Measurements from ENCODE around the gene TP53I13. TPM values are rescaled to one million over a fixed set of nuclear protein-coding genes. Genes with fewer than 3 reads are reported as not detected.

Gene TP53I13
- total RNA-seq, 1 donor from 2014 or later: 71.8 TPM

GRCh38 chr17:29613352-29613837, 44.9 kb downstream of the TP53I13 start:
- Mint-ChIP-seq H3K4me3 (peak overlapping the region; percentile 40), H3K9me3 (no peaks in the 10 kb centered on the region), H3K4me1 (ENCODE audit: low read depth) (peaks cover 35% of the 10 kb centered on the region), H3K27me3 (ENCODE audit: insufficient read depth) (peaks cover 8% of the 10 kb centered on the region), H3K36me3 (ENCODE audit: low read depth) (no peaks in the 10 kb centered on the region), H3K27ac (no peak overlapping the region)
- intact Hi-C loops (cut with micrococcal nuclease): loop anchor here (1.0 to 10.0 kb wide), 3 partner anchors 33 to 501 kb away; partner anchors contain the start of genes NSRP1 and TAOK1
- peak; percentile 91 for DNase-seq (ENCODE audit: low spot score)

GRCh38 chr17:29613856-29614255, 45.4 kb downstream of the TP53I13 start:
- H3K27ac Mint-ChIP-seq: no peak overlapping the region
- peaks cover 35% of the 10 kb centered on the region for H3K4me1 Mint-ChIP-seq (ENCODE audit: low read depth)
- DNase-seq (ENCODE audit: low spot score): no peak

GRCh38 chr17:29614349-29615047, 46.0 kb downstream of the TP53I13 start:
- H3K4me1 Mint-ChIP-seq (ENCODE audit: low read depth): peaks cover 35% of the 10 kb centered on the region
- no peak for DNase-seq (ENCODE audit: low spot score)
- peak overlapping the region; percentile 81 for H3K4me3 Mint-ChIP-seq
- H3K27ac Mint-ChIP-seq: peak overlapping the region; percentile 77
- H3K9me3 Mint-ChIP-seq: no peaks in the 10 kb centered on the region
- intact Hi-C loops (cut with micrococcal nuclease): loop anchor here (1.0 to 10.0 kb wide), 3 partner anchors 9 to 500 kb away; partner anchors contain the start of genes GIT1 and NSRP1
- H3K27me3 Mint-ChIP-seq (ENCODE audit: insufficient read depth): peaks cover 8% of the 10 kb centered on the region
- no peaks in the 10 kb centered on the region for H3K36me3 Mint-ChIP-seq (ENCODE audit: low read depth)

More at GRCh38 chr17:29613856-29614255, 45.4 kb downstream of the TP53I13 start:
- H3K4me3 Mint-ChIP-seq: peak overlapping the region; percentile 40
- peaks cover 8% of the 10 kb centered on the region for H3K27me3 Mint-ChIP-seq (ENCODE audit: insufficient read depth)
- intact Hi-C loops (cut with micrococcal nuclease): loop anchor here (1.0 to 10.0 kb wide), 3 partner anchors 34 to 501 kb away; partner anchors contain the start of genes NSRP1 and TAOK1
- H3K36me3 Mint-ChIP-seq (ENCODE audit: low read depth): no peaks in the 10 kb centered on the region
- H3K9me3 Mint-ChIP-seq: no peaks in the 10 kb centered on the region

GRCh38 chr17:29615048-29615385, 46.5 kb downstream of the TP53I13 start:
- Mint-ChIP-seq H3K4me3 (peak overlapping the region; percentile 81), H3K4me1 (ENCODE audit: low read depth) (peaks cover 35% of the 10 kb centered on the region), H3K27ac (peak overlapping the region; percentile 77), H3K27me3 (ENCODE audit: insufficient read depth) (peaks cover 8% of the 10 kb centered on the region), H3K36me3 (ENCODE audit: low read depth) (no peaks in the 10 kb centered on the region), H3K9me3 (no peaks in the 10 kb centered on the region)
- DNase-seq (ENCODE audit: low spot score): peak; percentile 71
- intact Hi-C loops (cut with micrococcal nuclease): loop anchor here (1.0 to 10.0 kb wide), 3 partner anchors 8 to 500 kb away; partner anchors contain the start of genes GIT1 and NSRP1

- no peaks in the 10 kb centered on the region for H3K36me3 Mint-ChIP-seq (ENCODE audit: low read depth)
- peaks cover 8% of the 10 kb centered on the region for H3K27me3 Mint-ChIP-seq (ENCODE audit: insufficient read depth)
- peaks cover 35% of the 10 kb centered on the region for H3K4me1 Mint-ChIP-seq (ENCODE audit: low read depth)
- intact Hi-C loops (cut with micrococcal nuclease): loop anchor here (1.0 to 10.0 kb wide), 4 partner anchors 8 to 499 kb away; partner anchors contain the start of genes GIT1, NSRP1 and SSH2
- peak overlapping the region; percentile 77 for H3K27ac Mint-ChIP-seq
- DNase-seq (ENCODE audit: low spot score): peak; percentile 86
- H3K4me3 Mint-ChIP-seq: peak overlapping the region; percentile 81
- H3K9me3 Mint-ChIP-seq: no peaks in the 10 kb centered on the region
Observed at GRCh38 chr17:29615492-29616299, 47.2 kb downstream of the TP53I13 start.

- H3K4me3 Mint-ChIP-seq: peak overlapping the region; percentile 81
- H3K4me1 Mint-ChIP-seq (ENCODE audit: low read depth): peaks cover 35% of the 10 kb centered on the region
- H3K27ac Mint-ChIP-seq: peak overlapping the region; percentile 66
- DNase-seq (ENCODE audit: low spot score): no peak
- H3K27me3 Mint-ChIP-seq (ENCODE audit: insufficient read depth): peaks cover 8% of the 10 kb centered on the region
- no peaks in the 10 kb centered on the region for H3K36me3 Mint-ChIP-seq (ENCODE audit: low read depth)
- intact Hi-C loops (cut with micrococcal nuclease): loop anchor here (1.0 to 10.0 kb wide), 5 partner anchors 90 to 498 kb away; partner anchors contain the start of genes NSRP1 and SSH2
- H3K9me3 Mint-ChIP-seq: no peaks in the 10 kb centered on the region
Observed at GRCh38 chr17:29616300-29617048, 48.0 kb downstream of the TP53I13 start.

- peak overlapping the region; percentile 81 for H3K4me3 Mint-ChIP-seq
- H3K27ac Mint-ChIP-seq: peak overlapping the region; percentile 66
- H3K27me3 Mint-ChIP-seq (ENCODE audit: insufficient read depth): peaks cover 8% of the 10 kb centered on the region
- intact Hi-C loops (cut with micrococcal nuclease): loop anchor here (1.0 to 10.0 kb wide), 5 partner anchors 89 to 498 kb away; partner anchors contain the start of genes NSRP1 and SSH2
- H3K36me3 Mint-ChIP-seq (ENCODE audit: low read depth): no peaks in the 10 kb centered on the region
- H3K9me3 Mint-ChIP-seq: no peaks in the 10 kb centered on the region
- peak; percentile 86 for DNase-seq (ENCODE audit: low spot score)
- H3K4me1 Mint-ChIP-seq (ENCODE audit: low read depth): peaks cover 40% of the 10 kb centered on the region
Observed at GRCh38 chr17:29617125-29617480, 48.6 kb downstream of the TP53I13 start.

- H3K27ac Mint-ChIP-seq: peak overlapping the region; percentile 66
- H3K9me3 Mint-ChIP-seq: no peaks in the 10 kb centered on the region
- peaks cover 42% of the 10 kb centered on the region for H3K4me1 Mint-ChIP-seq (ENCODE audit: low read depth)
- H3K27me3 Mint-ChIP-seq (ENCODE audit: insufficient read depth): peaks cover 8% of the 10 kb centered on the region
- no peaks in the 10 kb centered on the region for H3K36me3 Mint-ChIP-seq (ENCODE audit: low read depth)
- intact Hi-C loops (cut with micrococcal nuclease): loop anchor here (1.0 to 10.0 kb wide), 6 partner anchors 49 to 497 kb away; partner anchors contain the start of genes NSRP1, SSH2 and TP53I13
- peak overlapping the region; percentile 81 for H3K4me3 Mint-ChIP-seq
- peak; percentile 86 for DNase-seq (ENCODE audit: low spot score)
Observed at GRCh38 chr17:29617481-29618271, 49.2 kb downstream of the TP53I13 start.

GRCh38 chr17:29618272-29619065, 50.0 kb downstream of the TP53I13 start:
- intact Hi-C loops (cut with micrococcal nuclease): loop anchor here (1.0 to 10.0 kb wide), 2 partner anchors 50 to 496 kb away; partner anchors contain the start of genes NSRP1 and TP53I13
- Mint-ChIP-seq H3K36me3 (ENCODE audit: low read depth) (no peaks in the 10 kb centered on the region), H3K27ac (no peak overlapping the region), H3K4me3 (no peak overlapping the region), H3K4me1 (ENCODE audit: low read depth) (peaks cover 49% of the 10 kb centered on the region), H3K27me3 (ENCODE audit: insufficient read depth) (peaks cover 8% of the 10 kb centered on the region), H3K9me3 (no peaks in the 10 kb centered on the region)
- no peak for DNase-seq (ENCODE audit: low spot score)

GRCh38 chr17:29619251-29619650, 50.8 kb downstream of the TP53I13 start:
- no peaks in the 10 kb centered on the region for H3K9me3 Mint-ChIP-seq

GRCh38 chr17:29620271-29620670, 51.8 kb downstream of the TP53I13 start:
- DNase-seq (ENCODE audit: low spot score): no peak
- Mint-ChIP-seq H3K4me1 (ENCODE audit: low read depth) (peaks cover 53% of the 10 kb centered on the region), H3K36me3 (ENCODE audit: low read depth) (no peaks in the 10 kb centered on the region), H3K27me3 (ENCODE audit: insufficient read depth) (peaks cover 8% of the 10 kb centered on the region), H3K9me3 (no peaks in the 10 kb centered on the region), H3K4me3 (peak overlapping the region; percentile 39), H3K27ac (no peak overlapping the region)
- intact Hi-C loops (cut with micrococcal nuclease): no loop called here

More at GRCh38 chr17:29619251-29619650, 50.8 kb downstream of the TP53I13 start:
- DNase-seq (ENCODE audit: low spot score): no peak
- H3K4me1 Mint-ChIP-seq (ENCODE audit: low read depth): peaks cover 53% of the 10 kb centered on the region
- no peaks in the 10 kb centered on the region for H3K36me3 Mint-ChIP-seq (ENCODE audit: low read depth)
- H3K27ac Mint-ChIP-seq: no peak overlapping the region
- intact Hi-C loops (cut with micrococcal nuclease): loop anchor here (10.0 kb wide), 1 partner anchor 496 kb away; the partner anchor contains the start of gene NSRP1
- H3K27me3 Mint-ChIP-seq (ENCODE audit: insufficient read depth): peaks cover 8% of the 10 kb centered on the region
- H3K4me3 Mint-ChIP-seq: no peak overlapping the region

Measured in activated T-helper 1 cell treated with anti-CD3 and anti-CD28 coated beads, Interleukin-12 subunit alpha, Interleukin-12 subunit beta, Interleukin-2, Interleukin-4 antibody, amounts not matched to agents 30 ng/mL and 10 ng/mL and 1 ng/mL, durations not matched to agents 14 hours and 24 hours and 36 hours (primary cell).